ENCODE results near the gene GH2. TPM values are rescaled to one million over a fixed set of nuclear protein-coding genes. Genes with fewer than 3 reads are reported as not detected.
A peak's percentile ranks its signal among the peaks of the same experiment; 100 is the strongest.

GH2 gene
- total RNA-seq, 1 donor from 2014 or later = not detected

DNA sequence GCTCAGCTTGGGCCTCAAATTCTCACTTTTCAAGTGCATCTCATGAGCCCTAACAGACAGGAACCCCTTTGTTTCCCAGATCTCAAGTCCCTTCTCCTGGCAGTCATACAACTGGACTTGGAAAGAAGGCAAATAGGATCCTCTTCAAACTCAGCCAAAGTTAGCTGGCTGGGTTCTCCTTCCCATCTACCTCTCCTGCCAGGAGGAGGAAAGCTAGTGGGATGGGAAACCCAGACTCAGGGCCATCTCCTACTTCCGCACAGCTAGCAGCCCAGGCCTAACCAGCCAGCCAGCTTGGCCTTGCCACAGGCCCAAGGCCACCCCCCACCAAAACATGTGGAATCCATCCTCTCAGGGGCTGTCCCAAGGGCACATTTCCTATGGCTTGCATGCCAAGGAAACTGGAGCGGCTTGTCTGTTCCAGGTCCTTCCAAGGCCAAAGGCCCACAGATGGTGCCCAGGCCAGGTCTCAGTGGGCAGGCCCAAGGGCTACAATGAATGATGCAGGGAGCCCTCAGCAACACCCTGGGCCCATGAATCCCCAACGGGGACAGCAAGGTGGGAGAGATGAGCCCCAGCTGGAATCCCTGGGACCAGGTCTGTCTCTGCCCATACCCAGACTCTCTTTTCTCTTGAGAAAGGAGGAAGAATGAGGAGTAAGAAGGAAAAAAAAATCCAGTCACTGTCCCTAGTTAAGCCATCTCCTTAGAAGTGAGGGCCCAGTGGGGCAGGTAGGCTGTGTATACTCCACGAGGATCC is 41.0 kb downstream of the GH2 start:
- Histone ChIP-seq H3K4me3 (ENCODE audit: low read depth, low read length) (peak overlapping the region; percentile 90), H3K27me3 (ENCODE audit: control insufficient read depth, insufficient read depth, low read length) (no peaks in the 10 kb centered on the region), H3K36me3 (ENCODE audit: control insufficient read depth, insufficient read depth, low read length) (peaks cover 7% of the 10 kb centered on the region)
- no peak for DNase-seq (ENCODE audit: low read depth)
- TF ChIP-seq, protein P1, sequence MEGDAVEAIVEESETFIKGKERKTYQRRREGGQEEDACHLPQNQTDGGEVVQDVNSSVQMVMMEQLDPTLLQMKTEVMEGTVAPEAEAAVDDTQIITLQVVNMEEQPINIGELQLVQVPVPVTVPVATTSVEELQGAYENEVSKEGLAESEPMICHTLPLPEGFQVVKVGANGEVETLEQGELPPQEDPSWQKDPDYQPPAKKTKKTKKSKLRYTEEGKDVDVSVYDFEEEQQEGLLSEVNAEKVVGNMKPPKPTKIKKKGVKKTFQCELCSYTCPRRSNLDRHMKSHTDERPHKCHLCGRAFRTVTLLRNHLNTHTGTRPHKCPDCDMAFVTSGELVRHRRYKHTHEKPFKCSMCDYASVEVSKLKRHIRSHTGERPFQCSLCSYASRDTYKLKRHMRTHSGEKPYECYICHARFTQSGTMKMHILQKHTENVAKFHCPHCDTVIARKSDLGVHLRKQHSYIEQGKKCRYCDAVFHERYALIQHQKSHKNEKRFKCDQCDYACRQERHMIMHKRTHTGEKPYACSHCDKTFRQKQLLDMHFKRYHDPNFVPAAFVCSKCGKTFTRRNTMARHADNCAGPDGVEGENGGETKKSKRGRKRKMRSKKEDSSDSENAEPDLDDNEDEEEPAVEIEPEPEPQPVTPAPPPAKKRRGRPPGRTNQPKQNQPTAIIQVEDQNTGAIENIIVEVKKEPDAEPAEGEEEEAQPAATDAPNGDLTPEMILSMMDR (IDR thresholded peaks at IDR 0.05; ENCODE audit: insufficient read depth, low read length, severe bottlenecking) = no peak
- no peak for FAIRE-seq

DNA sequence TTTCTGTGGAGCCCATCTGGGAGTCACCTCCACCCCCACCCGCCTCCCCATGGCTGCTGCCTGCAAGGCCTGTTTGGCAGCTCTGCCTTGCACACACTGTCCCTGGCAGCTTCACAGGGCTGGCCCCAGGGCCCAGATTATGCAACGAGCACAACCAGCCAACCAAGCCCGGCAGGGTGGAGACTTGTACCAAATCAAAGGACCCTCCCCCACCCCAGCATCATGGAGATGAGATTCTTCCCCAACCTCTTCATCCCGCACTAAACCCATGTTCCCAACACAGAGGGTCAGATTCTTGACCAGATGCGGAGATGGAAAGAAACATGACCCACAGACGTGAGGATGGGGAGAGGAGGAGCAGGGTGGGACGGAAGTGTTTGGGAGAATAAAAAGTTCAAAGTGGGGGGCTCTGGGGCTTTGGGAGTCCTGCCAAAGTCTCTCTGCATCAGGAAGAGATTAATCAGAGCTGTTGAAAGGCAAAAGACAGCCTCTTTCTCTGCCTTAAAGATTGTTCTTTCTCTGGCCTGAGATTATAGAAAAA is 43.0 kb downstream of the GH2 start:
- no peaks in the 10 kb centered on the region for H3K27me3 ChIP-seq (ENCODE audit: control insufficient read depth, insufficient read depth, low read length)
- FAIRE-seq = no peak
- peaks cover 18% of the 10 kb centered on the region for H3K36me3 ChIP-seq (ENCODE audit: control insufficient read depth, insufficient read depth, low read length)
- peak; percentile 74 for DNase-seq (ENCODE audit: low read depth)
- TF ChIP-seq, protein P1 (IDR thresholded peaks at IDR 0.05; ENCODE audit: insufficient read depth, low read length, severe bottlenecking) = no peak
- H3K4me3 ChIP-seq (ENCODE audit: low read depth, low read length) = no peak overlapping the region

GRCh38 chr17:63837962-63838600 is 43.7 kb downstream of the GH2 start:
- Histone ChIP-seq H3K4me3 (ENCODE audit: low read depth, low read length) (no peak overlapping the region), H3K27me3 (ENCODE audit: control insufficient read depth, insufficient read depth, low read length) (no peaks in the 10 kb centered on the region), H3K36me3 (ENCODE audit: control insufficient read depth, insufficient read depth, low read length) (peaks cover 24% of the 10 kb centered on the region)
- TF ChIP-seq, protein P1 (IDR thresholded peaks at IDR 0.05; ENCODE audit: insufficient read depth, low read length, severe bottlenecking) = no peak
- DNase-seq (ENCODE audit: low read depth) (no peak), FAIRE-seq (no peak)

DNA sequence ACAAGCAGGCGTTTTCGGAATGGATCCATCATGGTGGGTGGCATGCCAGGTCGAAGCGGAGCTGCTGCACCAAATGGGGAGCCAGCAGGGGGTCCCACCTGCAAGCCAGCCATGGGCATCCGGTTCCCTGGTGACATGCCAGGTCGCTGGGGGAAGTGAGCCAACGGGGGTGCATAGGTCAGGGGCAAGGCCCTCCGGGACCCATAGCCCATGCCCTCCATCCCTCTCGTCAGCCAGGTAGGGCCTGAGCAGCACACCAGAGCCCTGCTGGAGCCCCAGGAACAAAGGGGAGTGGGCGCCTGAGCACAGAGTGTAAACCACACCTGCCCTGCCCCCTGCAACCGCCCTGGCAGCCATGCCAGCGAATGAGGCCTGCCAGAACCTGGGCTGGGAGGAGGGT is 44.3 kb downstream of the GH2 start:
- Histone ChIP-seq H3K27me3 (ENCODE audit: control insufficient read depth, insufficient read depth, low read length) (no peaks in the 10 kb centered on the region), H3K4me3 (ENCODE audit: low read depth, low read length) (no peak overlapping the region), H3K36me3 (ENCODE audit: control insufficient read depth, insufficient read depth, low read length) (peaks cover 27% of the 10 kb centered on the region)
- FAIRE-seq (no peak), DNase-seq (ENCODE audit: low read depth) (no peak)
- TF ChIP-seq, protein P1 (IDR thresholded peaks at IDR 0.05; ENCODE audit: insufficient read depth, low read length, severe bottlenecking) = no peak

DNA sequence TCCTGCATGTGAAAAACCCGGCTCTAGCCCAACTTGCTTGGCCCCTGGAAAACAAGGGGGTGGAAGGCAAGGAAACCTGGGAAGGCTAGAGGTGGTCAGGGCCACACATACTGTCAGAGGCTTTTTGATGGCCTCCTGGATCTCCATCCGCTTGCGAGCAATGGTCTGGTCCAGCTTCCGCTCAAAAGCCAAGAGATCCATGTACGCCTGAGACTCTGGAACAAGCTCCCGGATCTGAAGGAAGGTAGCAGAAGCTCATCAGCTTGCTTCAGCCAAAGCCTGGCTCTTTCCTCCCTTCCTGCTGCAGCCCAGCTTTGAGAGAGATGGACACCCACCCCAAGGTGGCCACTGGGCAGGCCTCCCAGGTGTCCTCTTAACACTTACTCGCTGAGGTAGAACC is 44.9 kb downstream of the GH2 start:
- H3K36me3 ChIP-seq (ENCODE audit: control insufficient read depth, insufficient read depth, low read length) = peaks cover 30% of the 10 kb centered on the region
- TF ChIP-seq, protein P1 (IDR thresholded peaks at IDR 0.05; ENCODE audit: insufficient read depth, low read length, severe bottlenecking) = no peak
- FAIRE-seq (no peak), DNase-seq (ENCODE audit: low read depth) (no peak)
- H3K4me3 ChIP-seq (ENCODE audit: low read depth, low read length) = no peak overlapping the region
- H3K27me3 ChIP-seq (ENCODE audit: control insufficient read depth, insufficient read depth, low read length) = no peaks in the 10 kb centered on the region

Measured in bronchial epithelial cell (primary cell).